Dedifferentiated amniotic fluid mesenchymal stem cell (primary cell): ENCODE data around the gene NSMCE1.
A peak's percentile ranks its signal among the peaks of the same experiment; 100 is the strongest.
"Not testable (repeated sequence)": the region's sequence is repeated elsewhere in the genome, so short reads cannot be mapped to it uniquely, and the experiment has no call there.

Experiments used
- DNase-seq: peaks from one replicate; pipeline ENCODE4 v3.0.0-alpha.2; 2016; ENCODE audit errors: extremely low spot score

NSMCE1 gene

DNA sequence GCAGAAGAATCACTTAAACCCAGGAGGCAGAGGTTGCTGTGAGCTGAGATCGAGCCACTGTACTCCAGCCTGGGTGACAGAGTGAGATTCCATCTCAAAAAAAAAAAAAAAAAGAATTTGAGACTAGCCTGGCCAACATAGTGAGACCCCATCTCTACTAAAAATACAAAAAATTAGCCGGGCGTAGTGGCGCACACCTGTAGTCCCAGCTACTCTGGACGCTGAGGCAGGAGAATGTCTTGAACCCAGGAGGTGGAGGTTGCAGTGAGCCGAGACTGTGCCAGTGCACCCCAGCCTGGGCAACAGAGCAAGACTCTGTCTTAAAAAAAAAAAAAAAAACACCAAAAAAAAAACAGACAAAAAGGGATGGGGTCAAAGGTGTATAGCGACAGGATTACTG is 4.1 kb upstream of the NSMCE1 start:
- DNase-seq = not testable (repeated sequence)

DNA sequence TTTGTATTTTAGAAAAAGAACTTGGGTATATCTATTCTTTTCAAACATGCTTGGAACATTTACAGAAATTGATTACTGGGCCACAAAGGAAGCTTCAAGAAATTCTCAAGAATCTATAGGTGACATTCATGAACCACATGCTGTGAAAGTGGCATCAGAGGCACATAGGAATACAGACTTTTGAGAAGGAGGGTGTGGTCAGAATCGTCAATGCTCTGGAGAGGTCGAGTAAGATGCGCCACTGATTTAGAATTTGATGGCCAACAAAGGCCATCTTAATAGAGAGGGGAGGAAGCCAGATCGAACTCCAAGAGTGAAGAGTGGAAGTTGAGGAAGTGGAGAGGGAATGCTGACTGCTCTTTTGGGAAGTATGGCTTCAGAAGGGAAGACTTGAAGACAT is 3.5 kb upstream of the NSMCE1 start:
- no peak for DNase-seq

DNA sequence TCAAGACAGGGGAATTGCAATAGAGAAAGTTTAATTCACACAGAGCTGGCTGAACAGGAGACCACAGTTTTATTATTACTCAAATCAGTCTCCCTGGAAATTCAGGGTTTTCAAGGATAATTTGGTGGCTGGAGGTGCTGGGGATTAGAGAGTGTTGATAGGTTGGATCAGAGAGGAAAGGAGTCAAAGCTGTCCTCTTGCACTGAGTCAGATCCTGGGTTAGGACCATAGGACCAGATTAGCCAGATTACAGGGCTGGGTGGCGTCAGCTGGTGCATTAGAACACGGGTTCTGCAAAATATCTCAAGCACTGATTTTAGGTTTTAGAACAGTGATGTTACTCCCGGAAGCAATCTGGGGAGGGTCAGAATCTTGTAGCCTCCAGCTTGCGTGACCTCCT is 1.8 kb upstream of the NSMCE1 start:
- DNase-seq = no peak

DNA sequence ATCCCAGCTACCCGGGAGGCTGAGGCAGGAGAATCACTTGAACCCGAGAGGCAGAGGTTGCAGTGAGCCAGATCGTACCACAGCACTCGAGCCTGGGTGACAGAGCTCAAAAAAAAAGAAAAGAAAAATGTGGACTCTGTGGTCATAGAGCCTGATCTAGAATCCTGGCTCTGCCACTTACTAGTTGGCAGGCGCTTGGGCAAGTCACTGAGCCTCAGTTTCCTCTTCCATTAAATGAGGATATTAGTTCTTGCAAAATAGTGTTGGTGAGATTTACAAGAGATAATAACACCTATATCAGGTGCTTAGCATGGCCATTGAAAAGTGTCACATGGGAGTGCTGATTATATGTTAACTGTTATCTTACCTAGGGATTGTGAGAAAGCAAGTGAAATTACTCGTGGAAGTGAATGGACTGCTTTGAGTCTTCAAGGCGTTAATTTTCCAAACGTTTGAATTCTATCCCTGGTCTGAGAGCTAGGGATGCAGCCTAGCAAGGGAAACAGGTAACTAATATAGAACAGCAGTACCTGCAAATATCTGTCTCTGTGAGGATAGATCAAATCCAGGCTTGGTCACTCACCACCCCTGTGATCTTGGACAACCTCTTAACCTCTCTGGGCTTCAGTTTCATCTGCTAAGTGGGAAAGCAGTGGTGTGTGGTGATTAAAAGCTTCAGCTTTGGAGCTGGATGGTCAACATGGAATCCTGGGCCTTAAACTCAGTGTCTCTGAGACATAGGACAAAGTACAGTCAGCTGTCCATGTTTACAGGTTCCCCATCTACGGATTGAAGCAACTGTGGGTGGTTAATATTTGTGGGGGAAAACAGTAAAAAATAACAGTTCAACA is 953 bp upstream of the NSMCE1 start:
- no peak for DNase-seq

DNA sequence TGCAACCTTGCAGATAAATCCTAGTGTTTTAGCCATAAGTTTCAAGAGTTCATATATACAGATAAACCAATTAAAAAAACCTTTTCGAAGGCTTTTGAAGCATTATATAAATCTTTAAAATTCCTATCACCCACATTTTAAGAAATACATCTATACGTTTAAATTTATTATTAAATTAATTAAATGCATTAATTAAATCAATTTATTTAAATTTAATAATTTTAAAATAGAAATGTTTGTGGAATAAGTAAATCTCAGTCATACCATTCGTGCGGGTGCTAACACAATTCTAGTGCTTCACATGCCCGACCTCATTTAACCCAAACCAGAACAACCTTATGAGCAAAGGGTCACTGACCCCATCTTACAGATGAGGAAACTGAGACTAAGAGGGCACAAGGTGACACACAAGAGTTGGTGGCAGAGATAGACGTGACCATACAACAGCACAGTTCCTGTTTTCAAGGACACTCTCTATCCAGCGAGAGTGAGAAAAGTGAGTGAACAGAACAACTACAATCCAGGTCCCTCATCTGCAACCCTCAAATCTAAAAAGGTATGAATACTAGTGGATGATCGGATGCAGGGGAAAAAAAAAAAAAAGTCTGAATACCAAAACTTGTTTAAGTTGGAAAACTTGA is 1.4 kb downstream of the NSMCE1 start:
- no peak for DNase-seq

DNA sequence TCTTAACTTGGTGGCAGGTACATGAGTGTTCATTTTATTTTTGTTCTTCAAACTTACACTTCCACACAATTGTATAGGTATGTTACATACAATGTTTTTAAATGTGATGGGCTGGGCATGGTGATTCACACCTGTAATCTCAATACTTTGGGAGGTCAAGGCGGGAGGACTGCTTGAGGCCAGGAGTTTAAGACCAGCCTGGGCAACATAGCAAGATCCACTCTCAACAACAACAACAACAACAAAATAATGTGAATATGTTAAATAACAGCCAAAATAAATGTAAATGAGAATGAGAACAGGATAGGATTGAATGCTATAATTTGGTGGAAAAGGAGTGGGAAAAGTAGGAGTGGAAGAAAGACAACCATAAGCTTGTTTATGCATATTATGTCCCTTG is 2.6 kb downstream of the NSMCE1 start:
- DNase-seq = no peak

DNA sequence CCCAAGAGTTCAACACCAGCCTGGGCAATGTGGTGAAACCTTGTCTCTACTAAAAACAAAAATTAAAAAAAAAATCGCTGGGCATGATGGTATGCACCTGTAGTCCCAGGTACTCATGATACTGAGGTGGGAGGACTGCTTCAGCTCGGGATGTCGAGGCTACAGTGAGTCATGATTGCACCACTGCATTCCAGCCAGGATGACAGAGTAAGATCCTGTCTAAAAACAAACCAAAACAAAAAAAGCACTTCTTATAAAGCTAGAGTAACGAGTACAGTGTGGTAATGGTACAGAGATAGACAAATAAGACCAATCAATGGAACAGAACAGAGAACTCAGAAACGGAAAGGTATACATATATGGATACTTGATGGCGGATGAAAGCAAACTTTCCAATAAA is 4.4 kb downstream of the NSMCE1 start:
- no peak for DNase-seq

DNA sequence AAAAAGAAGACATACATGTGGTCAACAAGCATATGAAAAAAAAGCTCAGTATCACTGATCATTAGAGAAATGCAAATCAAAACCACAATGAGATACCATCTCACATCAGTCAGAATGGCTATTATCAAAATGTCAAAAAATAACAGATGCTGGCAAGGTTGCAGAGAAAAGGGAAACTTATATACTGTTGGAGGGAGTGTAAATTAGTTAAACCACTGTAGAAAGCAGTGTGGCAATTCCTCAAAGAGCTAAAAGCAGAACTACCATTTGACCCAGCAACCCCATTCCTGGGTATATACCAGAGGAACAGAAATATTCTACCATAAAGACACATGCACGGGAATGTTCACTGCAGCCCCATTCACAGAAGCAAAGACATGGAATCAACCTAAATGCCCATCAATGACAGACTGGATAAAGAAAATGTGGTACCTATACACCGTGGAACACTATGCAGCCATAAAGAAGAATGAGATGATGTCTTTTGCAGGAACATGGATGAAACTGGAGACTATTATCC is 5.6 kb downstream of the NSMCE1 start:
- not testable (repeated sequence) for DNase-seq

DNA sequence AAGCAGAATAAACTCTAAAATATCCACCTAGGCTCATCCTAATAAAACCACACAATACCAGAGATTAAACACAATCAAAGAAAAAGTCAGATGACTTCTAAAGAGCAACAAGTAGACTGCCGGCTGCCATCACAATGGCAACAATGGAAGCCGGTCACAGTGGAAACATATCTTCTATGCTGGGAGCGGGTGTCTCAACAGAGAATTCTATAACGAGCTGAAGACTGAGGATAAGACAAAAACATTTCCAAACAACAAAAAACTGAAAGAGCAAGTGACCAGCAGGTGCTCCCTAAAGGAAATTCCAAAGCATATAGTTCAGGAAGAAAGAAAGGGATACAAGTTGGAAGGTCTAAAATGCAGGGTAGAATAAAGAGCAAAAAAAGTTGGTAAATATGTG is 8.9 kb downstream of the NSMCE1 start:
- DNase-seq = no peak

DNA sequence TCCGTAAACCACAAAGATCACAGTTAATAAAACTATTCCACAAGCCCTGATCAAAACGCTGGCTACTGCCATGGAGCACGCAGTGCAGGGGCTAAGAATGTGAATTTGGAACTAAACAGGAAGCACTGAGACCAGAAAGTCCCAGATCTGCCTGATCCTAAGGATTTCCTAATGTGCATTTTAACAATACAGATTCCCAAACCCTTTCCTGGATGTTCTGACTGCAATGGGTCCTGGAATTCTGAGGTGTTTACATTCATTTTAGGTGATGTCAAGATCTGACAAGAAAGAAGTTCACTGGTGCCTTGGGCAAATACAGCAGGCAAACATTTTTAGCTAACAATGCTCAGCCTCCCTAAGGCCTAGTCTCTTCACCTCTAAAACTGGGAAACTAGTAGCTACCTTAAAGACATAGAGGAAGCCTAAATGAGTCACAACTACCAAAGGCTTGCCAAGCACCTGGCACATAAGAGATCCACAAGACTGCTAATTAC is 10.3 kb downstream of the NSMCE1 start:
- DNase-seq = no peak

DNA sequence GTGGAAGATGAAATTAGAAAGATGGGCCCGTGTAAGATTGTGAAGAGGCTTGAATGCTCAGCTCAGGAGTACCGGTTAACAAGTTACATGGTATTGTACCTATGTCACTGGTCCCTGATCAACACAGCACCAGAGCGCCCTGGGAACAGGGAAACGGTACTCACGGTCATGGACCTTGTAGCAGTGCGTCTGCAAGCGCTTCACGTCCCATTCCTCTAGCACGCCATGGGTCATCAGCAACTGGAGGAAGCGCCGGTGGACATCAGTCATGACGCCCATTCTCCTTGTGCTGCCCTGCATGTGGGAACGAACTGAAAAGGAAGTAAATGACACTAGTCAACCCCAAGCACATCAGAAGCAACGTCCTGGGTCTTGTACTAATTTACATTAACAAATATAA is 11.3 kb downstream of the NSMCE1 start:
- no peak for DNase-seq

DNA sequence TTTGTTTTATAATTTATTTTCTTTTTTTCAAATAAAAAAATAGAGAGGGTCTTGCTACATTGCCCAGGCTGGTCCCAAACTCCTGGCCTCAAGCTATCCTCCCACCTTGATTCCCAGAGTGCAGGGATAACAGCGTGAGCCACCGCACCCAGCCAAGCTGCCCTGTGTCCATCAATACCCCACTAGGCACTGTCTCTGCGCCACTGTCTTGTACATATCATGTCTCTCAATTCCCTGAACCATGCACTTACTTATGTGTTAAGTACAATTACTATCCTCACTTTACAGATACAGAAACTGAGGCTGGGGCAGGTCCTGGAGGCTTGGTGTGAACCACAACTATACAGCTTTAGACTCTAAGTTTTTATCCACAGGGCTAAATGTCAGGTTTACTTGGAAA is 11.7 kb downstream of the NSMCE1 start:
- no peak for DNase-seq

DNA sequence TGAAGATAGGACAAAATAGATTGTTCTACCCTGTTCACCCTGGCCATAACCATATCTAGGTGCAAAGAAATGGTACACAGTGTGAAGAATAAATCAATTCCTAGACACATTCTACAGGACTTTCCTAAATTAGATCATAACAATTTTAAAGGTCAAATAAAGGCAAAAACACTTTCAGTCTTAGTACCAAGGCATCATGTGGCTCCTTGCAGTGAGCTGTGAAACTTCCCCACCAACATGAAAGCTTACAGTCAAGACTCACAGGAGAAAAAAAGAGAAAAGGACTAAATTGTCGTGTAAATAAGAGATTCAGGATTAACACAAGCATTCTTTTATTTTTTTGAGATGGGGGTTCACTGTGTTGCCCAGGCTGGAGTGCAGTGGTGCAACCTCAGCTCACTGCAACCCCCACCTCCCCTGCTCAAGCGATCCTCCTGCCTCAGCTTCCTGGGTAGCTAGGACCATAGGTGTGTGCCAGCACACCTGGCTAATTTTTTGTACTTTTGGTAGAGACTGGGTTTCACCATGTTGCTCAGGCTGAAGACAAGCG is 14.2 kb downstream of the NSMCE1 start:
- DNase-seq = no peak

DNA sequence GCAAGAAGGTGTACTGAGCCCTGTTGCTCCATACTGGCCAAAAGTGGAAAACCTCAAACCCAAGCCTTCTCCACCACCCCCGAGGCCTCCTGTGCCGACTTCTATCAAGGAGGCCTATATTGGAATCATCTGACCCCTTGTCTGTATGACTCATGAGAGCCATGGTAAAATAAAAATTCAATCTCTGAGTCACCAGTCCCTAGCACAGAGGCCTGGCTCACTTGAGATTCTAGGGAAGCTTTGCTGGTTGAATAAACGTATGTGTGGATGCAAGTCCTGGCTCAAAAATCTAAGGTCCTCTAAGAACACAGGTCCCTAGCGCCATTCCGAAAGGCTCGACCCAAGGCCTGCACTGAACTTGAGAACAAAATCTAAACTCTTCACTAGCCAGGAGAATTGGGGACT is 15.0 kb downstream of the NSMCE1 start:
- DNase-seq = peak; percentile 68

DNA sequence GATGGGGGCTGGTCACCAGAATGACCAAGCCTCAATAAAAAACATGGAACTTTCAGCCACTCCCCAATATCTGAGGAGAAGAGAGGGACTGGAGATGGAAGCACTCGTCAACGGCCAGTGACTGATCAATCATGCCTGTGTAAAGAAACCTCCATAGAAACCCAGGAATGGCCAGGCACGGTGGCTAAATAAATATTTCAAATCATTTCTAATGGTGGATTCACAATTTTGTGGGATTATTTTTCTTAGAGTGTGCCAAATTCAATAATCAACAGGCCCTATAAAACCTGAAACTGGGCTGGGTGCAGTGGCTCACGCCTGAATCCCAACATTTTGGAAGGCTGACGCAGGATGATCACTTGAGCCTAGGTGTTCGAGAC is 16.4 kb downstream of the NSMCE1 start:
- DNase-seq = no peak

DNA sequence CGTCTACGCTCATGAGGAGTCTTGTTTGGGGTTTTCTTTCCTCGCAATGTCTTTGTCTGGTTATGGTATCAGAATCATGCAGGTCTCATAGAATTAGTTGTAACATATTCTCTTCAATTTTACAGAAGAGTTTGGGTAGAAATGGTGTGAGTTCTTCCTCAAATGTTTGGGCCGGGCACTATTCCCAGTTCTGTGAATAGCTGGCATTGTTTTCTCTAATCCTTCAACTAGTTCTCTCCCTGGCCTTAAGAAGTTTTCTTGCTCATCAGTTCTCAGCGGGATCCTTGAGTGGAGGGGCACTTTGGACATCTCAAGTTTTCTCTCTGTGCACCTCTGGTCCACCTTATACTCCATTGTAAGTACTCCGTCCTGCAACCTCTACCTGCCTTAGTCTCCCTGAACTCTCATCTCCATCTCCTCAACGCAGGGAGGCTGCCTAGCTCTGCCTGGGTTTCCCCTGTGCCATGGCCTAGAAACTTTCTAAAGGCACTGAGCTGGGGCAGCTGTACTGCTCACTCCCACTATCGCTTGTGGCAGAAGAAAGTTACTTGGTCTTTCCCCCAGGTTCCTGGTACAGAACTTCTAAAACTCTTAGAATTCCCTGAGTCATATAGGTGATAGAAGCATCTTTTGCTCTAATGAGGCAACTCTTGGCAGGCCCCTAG is 16.9 kb downstream of the NSMCE1 start:
- DNase-seq = no peak

DNA sequence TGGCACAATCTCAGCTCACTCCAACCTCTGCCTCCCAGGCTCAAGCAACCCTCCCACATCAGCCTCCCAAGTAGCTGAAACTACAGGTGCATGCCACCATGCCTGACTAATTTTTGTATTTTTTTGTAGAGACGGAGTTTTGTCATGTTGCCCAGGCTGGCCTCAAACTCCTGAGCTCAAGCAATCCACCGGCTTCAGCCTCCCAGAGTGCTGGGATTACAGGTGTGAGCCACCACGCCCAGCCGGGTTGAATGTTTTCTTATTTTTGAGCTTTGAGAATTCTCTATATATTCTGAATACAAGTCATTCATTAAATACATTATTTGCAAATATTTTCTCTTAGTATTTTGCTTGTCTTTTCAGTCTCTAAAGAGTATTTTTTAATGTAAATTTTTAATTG is 19.7 kb downstream of the NSMCE1 start:
- not testable (repeated sequence) for DNase-seq

DNA sequence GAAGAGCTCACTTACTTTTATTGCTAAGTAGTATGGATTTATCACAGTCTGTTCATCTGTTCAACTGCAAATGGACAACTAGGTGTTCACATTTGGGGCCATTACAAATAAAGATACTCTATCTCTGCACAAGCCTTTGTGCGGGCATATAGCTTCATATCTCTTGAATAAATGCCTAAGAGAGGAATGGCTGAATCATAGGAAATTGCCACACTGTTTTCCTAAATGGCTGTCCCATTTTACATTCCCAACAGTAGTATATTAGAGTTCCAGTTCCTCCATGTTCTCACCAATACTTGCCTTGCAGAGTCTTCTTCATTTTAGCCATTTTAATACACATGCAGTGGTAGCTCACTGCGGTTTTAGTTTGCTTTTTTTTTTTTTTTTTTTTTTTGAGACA is 20.5 kb downstream of the NSMCE1 start:
- DNase-seq = no peak

DNA sequence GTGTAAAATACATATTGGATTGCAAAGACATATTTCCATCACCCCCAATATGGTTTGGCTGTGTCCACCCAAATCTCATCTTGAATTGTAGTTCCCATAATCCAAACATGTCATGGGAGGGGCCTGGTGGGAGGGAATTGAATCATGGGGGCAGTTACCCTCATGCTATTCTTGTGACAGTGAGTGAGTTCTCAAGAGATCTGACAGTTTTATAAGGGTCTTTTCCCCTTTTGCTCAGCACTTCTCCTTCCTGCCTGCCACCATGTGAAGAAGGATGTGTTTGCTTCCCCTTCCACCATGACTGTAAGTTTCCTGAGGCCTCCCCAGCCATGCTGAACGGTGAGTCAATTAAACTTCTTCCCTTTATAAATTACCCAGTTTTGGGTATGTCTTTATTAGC is 21.5 kb downstream of the NSMCE1 start:
- not testable (repeated sequence) for DNase-seq

DNA sequence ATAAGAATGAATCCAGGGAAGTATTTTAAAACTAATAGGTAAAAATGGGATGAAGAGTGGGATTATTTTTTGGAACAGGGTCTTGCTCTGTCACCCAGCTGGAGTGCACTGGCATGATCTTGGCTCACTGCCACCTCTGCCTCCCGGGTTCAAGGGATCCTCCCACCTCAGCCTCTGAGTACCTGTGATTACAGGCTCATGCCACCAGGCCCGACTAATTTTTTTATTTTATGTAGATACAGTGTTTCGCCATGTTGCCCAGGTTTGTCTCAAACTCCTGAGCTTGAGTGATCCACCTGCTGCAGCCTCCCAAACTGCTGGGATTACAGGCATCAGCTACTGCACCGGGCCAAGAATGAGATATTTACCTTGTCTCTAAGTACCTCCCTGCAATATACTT is 22.1 kb downstream of the NSMCE1 start:
- no peak for DNase-seq

DNA sequence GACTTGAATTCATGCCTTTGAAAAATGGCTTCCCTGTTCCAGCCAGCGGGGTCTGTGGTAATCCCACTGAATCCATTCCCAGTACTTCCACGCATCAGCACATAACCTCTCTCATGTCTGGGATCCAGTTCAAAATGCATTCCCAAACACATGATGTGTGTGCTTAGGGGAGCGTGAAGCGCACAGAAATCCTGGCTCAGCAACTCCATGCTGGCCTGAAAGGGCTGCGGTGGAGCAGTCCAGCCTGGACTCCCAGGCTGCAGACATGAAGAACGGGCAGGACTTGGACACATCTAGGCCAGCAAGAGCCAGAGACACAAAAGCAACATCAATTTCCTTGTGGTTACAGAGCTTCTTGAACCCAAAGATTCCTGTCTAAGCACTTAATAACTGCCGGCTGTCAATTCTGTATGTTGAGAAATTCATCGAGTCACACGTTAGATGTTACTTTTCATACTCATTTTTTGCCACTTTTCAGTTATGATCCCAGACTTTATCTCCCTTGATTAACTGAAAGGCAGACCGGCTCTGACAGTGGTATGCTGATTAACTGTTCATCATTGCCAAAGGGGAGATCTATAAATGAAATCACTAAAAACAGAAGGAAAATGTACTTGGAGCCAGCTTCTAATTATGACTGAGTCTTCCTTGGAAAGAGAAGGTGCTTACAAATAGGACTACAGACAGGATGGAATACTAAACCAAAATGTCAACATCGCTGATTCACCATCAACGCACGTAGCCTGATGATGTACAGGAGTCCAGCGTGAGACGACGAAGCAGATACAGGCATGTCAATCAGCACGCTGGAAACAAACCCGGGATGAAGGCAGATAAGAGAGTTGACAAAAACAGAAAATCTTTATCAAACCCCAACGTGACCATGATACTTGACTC is 23.0 kb downstream of the NSMCE1 start:
- DNase-seq = no peak
